Naive thymus-derived CD4-positive, alpha-beta T cell (primary cell): Measurements from ENCODE around the gene LSP1. TPM values are rescaled to one million over a fixed set of nuclear protein-coding genes. Genes with fewer than 3 reads are reported as not detected.

Experiments used
- ATAC-seq: fragments of 150-1000 bp; cut with Tn5 transposase; 2 replicates; pipeline ENCODE4 v1.10.0; 2021; ENCODE audit warnings: mild to moderate bottlenecking, moderate library complexity
- CTCF ChIA-PET: fragments of 350-600 bp; sonication (Branson Sonifier 250); formaldehyde crosslinking; loops from one replicate; lab custom pipeline; 2021; ENCODE audit warnings: antibody characterized with exemption; lab: Charles Lee
- POLR2A ChIA-PET: fragments of 350-600 bp; sonication (Branson Sonifier 250); formaldehyde crosslinking; loops from one replicate; lab custom pipeline; 2021; ENCODE audit warnings: antibody characterized with exemption, inconsistent platforms; lab: Charles Lee
- DNase-seq, 9 donors: peaks; one replicate each; pipeline versions ENCODE4 v3.0.0 to v3.0.0-alpha.2; 2020 to 2022; ENCODE audit warnings: mixed read lengths in 1 of 9
- H3K27ac ChIP-seq: one replicate; pipeline ENCODE4 v1.7.0; 2013; ENCODE audit warnings: mild to moderate bottlenecking, low read depth, low read length, moderate library complexity
- H3K27me3 ChIP-seq, 2 donors: one replicate each; pipeline ENCODE4 v1.7.0; 2013; ENCODE audit warnings: low read length in 2 of 2, mild to moderate bottlenecking in 2 of 2, moderate library complexity in 2 of 2; ENCODE audit not compliant: control insufficient read depth in 2 of 2, insufficient read depth in 2 of 2
- H3K36me3 ChIP-seq, 3 experiments: 1 replicate in 2 of 3; 2 replicates in 1 of 3; pipeline ENCODE4 v1.7.0; 2013; ENCODE audit warnings: low read length in 3 of 3, mild to moderate bottlenecking in 3 of 3, moderate library complexity in 1 of 3; ENCODE audit not compliant: insufficient read depth in 3 of 3, control insufficient read depth in 2 of 3
- H3K4me1 ChIP-seq, 2 donors: one replicate each; pipeline ENCODE4 v1.7.0; 2013; ENCODE audit warnings: low read length in 2 of 2, mild to moderate bottlenecking in 2 of 2, moderate library complexity in 1 of 2; ENCODE audit not compliant: control insufficient read depth in 2 of 2, insufficient read depth in 2 of 2
- H3K4me3 ChIP-seq: 2 replicates; pipeline ENCODE4 v1.7.0; 2013; ENCODE audit warnings: mild to moderate bottlenecking, low read length
- H3K9me3 ChIP-seq, 3 experiments: 1 replicate in 2 of 3; 2 replicates in 1 of 3; pipeline ENCODE4 v1.7.0; 2013; ENCODE audit warnings: low read length in 3 of 3; ENCODE audit not compliant: control insufficient read depth in 2 of 3
- H3K27ac Mint-ChIP-seq, 9 donors: one replicate each; pipeline ENCODE4 v1.8.0; 2020 to 2022; ENCODE audit warnings: mixed read lengths in 9 of 9, mild to moderate bottlenecking in 8 of 9, moderate library complexity in 5 of 9, inconsistent platforms in 2 of 9
- H3K27me3 Mint-ChIP-seq, 5 donors: one replicate each; pipeline ENCODE4 v1.8.0; 2021 to 2022; ENCODE audit warnings: mixed read lengths in 5 of 5, mild to moderate bottlenecking in 1 of 5
- H3K36me3 Mint-ChIP-seq, 5 donors: one replicate each; pipeline ENCODE4 v1.8.0; 2020 to 2022; ENCODE audit warnings: mixed read lengths in 5 of 5, mild to moderate bottlenecking in 3 of 5, inconsistent platforms in 1 of 5
- H3K4me1 Mint-ChIP-seq, 7 donors: one replicate each; pipeline ENCODE4 v1.8.0; 2020 to 2022; ENCODE audit warnings: mixed read lengths in 7 of 7, mild to moderate bottlenecking in 3 of 7, inconsistent platforms in 1 of 7
- H3K4me3 Mint-ChIP-seq, 10 donors: one replicate each; pipeline ENCODE4 v1.8.0; 2020 to 2022; ENCODE audit warnings: mild to moderate bottlenecking in 10 of 10, mixed read lengths in 10 of 10, moderate library complexity in 6 of 10, inconsistent platforms in 2 of 10
- H3K9me3 Mint-ChIP-seq, 11 donors: one replicate each; pipeline ENCODE4 v1.8.0; 2020 to 2022; ENCODE audit warnings: mixed read lengths in 11 of 11, mild to moderate bottlenecking in 4 of 11, inconsistent platforms in 1 of 11, moderate library complexity in 1 of 11
- intact Hi-C, 2 donors: fragments of 100-400 bp; cut with micrococcal nuclease; formaldehyde crosslinking; loops; one replicate each; pipeline ENCODE4 v1.15.1; 2023
- polyA plus RNA-seq, 2 donors: library from polyadenylated mRNA; unstranded; fragments of 300-500 nt; fragmentation: Illumina TruSeq; gene quantifications; one replicate each; pipeline ENCODE4 v1.2.3, GENCODE V29; 2021
- total RNA-seq, 6 experiments: library from RNA in 5 of 6; stranded (reverse) in 5 of 6; gene quantifications; 1 replicate in 5 of 6; 2 replicates in 1 of 6; pipeline ENCODE4 v1.2.3 and lab custom pipeline; 2021 to 2026

Gene LSP1
- total and polyA plus RNA-seq, 7 experiments from 2014 or later: 248 to 578 (median 295) TPM

- no peak for ATAC-seq
- peaks cover 10 to 51% (median 28%) of the 10 kb centered on the region in 7 donors for H3K4me1 Mint-ChIP-seq
- POLR2A ChIA-PET: interaction anchor here (1.1 to 1.4 kb wide), 3 partner anchors 11 to 28 kb away, joined by 3 to 4 read pairs (median 3); partner anchors contain the start of gene LSP1
- H3K9me3 Mint-ChIP-seq: no peaks in the 10 kb centered on the region
- H3K27me3 Mint-ChIP-seq: no peaks in the 10 kb centered on the region
- Histone ChIP-seq H3K4me3 (no peak overlapping the region), H3K36me3 (peaks cover 0 to 27% (median 0%) of the 10 kb centered on the region in 3 experiments), H3K27me3 (no peaks in the 10 kb centered on the region), H3K27ac (peak overlapping the region; percentile 39), H3K4me1 (peaks cover 5 to 10% of the 10 kb centered on the region in 2 donors), H3K9me3 (no peaks in the 10 kb centered on the region)
- DNase-seq: no peak
- H3K27ac Mint-ChIP-seq: peak overlapping the region in 1 of 9 donors; percentile 28
- H3K36me3 Mint-ChIP-seq: peaks cover 0 to 4% (median 0%) of the 10 kb centered on the region in 5 donors
- intact Hi-C loops: no loop called here
- CTCF ChIA-PET: interaction anchor here (0.7 to 1.5 kb wide), 5 partner anchors 12 to 183 kb away, joined by 3 read pairs; no protein-coding TSS in a partner anchor
- H3K4me3 Mint-ChIP-seq: no peak overlapping the region
Observed at GRCh38 chr11:1876361-1877063, 23.6 kb downstream of the LSP1 start.

DNA sequence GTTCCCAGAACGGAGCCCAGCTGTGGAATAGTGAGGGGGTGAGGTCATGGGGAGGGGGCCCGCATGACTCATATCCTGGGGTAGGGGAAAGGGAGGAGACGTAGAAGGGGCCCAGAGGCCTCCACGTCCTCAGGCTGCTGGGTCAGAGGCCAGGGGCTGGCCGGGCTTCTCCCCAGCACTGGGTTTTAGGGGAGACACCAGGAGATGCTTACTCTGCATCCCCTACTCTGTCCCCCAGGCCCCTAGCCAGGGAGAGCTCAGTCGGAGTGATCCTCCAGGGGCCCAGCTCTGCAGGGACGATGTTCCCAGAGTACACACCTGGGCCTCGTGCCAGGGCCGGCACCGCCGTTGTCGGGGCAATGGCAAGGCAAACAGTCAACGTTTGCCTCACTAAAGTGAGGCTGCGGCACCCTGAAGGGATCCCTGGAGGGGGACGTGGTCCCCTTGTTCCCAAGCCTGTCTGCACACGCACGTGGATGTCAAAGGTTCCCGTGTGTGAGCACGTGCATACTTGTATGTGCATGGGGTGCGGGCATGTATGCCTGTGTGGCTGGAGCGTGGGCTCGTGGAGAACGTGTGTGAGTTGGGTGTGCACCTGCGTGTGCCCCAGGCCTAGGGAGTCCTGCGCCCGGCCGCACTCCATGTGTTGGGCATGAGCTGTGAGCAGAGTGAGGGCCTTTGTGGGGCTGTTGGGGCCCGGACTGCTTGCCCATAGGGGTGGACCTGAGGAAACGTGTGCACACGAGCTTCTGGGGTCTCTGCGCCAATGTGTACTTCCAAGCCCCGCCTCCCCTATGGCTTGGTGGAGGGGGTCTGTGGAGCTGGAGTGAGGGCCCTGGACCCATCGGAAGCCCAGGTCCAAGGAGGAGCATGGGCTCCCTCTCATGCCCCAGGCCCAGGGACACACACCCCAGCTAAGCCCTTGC, 24.6 kb downstream of the LSP1 start:
- ATAC-seq (no peak), DNase-seq (peak in 2 of 9 donors; percentile 4 to 11)
- H3K9me3 ChIP-seq: no peaks in the 10 kb centered on the region
- H3K27me3 ChIP-seq: no peaks in the 10 kb centered on the region
- H3K9me3 Mint-ChIP-seq: no peaks in the 10 kb centered on the region
- CTCF ChIA-PET: interaction anchor here (0.6 to 3.5 kb wide), 3 partner anchors 24 to 355 kb away, joined by 3 to 11 read pairs (median 3); partner anchors contain the start of gene LSP1
- peaks cover 0 to 4% (median 0%) of the 10 kb centered on the region in 5 donors for H3K36me3 Mint-ChIP-seq
- H3K36me3 ChIP-seq: peaks cover 0 to 30% (median 0%) of the 10 kb centered on the region in 3 experiments
- H3K4me1 Mint-ChIP-seq: peaks cover 10 to 48% (median 20%) of the 10 kb centered on the region in 7 donors
- POLR2A ChIA-PET: interaction anchor here (1.1 to 1.4 kb wide), 3 partner anchors 12 to 38 kb away, joined by 3 to 4 read pairs (median 4); partner anchors contain the start of gene TNNI2
- H3K4me3 ChIP-seq: no peak overlapping the region
- intact Hi-C loops: no loop called here
- H3K4me1 ChIP-seq: peaks cover 3 to 7% of the 10 kb centered on the region in 2 donors
- peak overlapping the region in 1 of 10 donors; percentile 30 for H3K4me3 Mint-ChIP-seq
- peak overlapping the region in 4 of 9 donors; percentile 48 to 71 (median 52) for H3K27ac Mint-ChIP-seq
- H3K27ac ChIP-seq: no peak overlapping the region
- no peaks in the 10 kb centered on the region for H3K27me3 Mint-ChIP-seq

DNA sequence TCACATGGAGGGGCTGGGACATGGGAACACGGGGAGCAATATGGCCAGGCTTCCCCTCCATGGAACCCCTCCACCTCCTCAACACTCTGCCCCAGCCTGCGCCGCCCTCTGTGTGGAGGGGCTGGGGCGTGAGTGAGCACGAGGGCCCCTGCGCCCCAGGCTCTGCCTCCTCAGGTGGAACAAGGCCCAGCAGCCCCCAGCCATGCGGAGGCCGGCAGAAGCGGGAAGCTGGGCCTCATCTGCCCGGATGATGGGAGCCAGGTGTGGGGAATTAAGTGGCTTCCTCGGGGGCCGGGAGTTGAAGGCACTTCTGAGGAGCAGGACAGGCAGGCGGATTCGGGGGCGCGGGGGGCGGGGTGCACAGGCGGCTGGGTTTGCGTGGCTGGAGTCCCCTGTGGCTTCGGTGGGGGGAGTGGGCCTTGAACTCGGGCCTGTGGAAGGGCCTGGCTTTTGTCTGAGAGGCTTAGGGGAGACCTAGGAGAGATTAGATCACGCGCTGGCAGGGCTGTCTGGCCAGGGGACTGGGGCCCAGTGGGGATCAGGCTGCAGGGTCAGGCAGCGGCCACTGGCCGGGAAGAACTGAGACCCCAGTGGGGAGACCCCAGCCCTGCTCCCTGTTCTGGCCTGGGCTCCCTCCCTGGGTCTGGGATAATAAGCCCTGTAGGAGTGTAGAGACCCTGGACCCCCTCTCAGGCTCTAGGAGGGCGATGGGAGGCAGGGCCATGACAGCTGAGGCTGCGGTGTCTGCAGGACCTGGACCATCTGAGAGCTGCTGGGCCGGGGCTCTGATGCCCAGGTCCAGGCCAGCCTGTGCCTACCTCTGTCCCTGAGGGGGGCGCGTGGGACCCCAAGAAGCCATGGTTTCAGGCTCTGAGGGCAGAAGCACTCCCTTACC, 25.5 kb downstream of the LSP1 start:
- no peaks in the 10 kb centered on the region for H3K9me3 Mint-ChIP-seq
- CTCF ChIA-PET: interaction anchor here (0.6 to 3.5 kb wide), 2 partner anchors 25 to 356 kb away, joined by 3 to 11 read pairs; partner anchors contain the start of gene LSP1
- Histone ChIP-seq H3K9me3 (no peaks in the 10 kb centered on the region), H3K27ac (no peak overlapping the region), H3K36me3 (peaks cover 0 to 38% (median 0%) of the 10 kb centered on the region in 3 experiments), H3K4me1 (peaks cover 0 to 3% of the 10 kb centered on the region in 2 donors), H3K4me3 (no peak overlapping the region), H3K27me3 (no peaks in the 10 kb centered on the region)
- H3K4me3 Mint-ChIP-seq: no peak overlapping the region
- H3K4me1 Mint-ChIP-seq: peaks cover 10 to 43% (median 15%) of the 10 kb centered on the region in 7 donors
- peak overlapping the region in 1 of 9 donors; percentile 47 for H3K27ac Mint-ChIP-seq
- no peaks in the 10 kb centered on the region for H3K27me3 Mint-ChIP-seq
- ATAC-seq (no peak), DNase-seq (peak in 1 of 9 donors; percentile 20)
- peaks cover 0 to 4% (median 0%) of the 10 kb centered on the region in 5 donors for H3K36me3 Mint-ChIP-seq
- POLR2A ChIA-PET: interaction anchor here (1.1 to 1.4 kb wide), 2 partner anchors 13 to 39 kb away, joined by 3 to 4 read pairs; partner anchors contain the start of gene TNNI2
- intact Hi-C loops: no loop called here

GRCh38 chr11:1879342-1879940, 26.6 kb downstream of the LSP1 start:
- H3K9me3 Mint-ChIP-seq: no peaks in the 10 kb centered on the region
- Histone ChIP-seq H3K27ac (no peak overlapping the region), H3K9me3 (no peaks in the 10 kb centered on the region), H3K4me3 (no peak overlapping the region), H3K27me3 (no peaks in the 10 kb centered on the region), H3K4me1 (peaks cover 0 to 3% of the 10 kb centered on the region in 2 donors), H3K36me3 (peaks cover 0 to 48% (median under 1%) of the 10 kb centered on the region in 3 experiments)
- H3K36me3 Mint-ChIP-seq: peaks cover 0 to 4% (median 0%) of the 10 kb centered on the region in 5 donors
- intact Hi-C loops: no loop called here
- H3K4me3 Mint-ChIP-seq: no peak overlapping the region
- H3K27me3 Mint-ChIP-seq: no peaks in the 10 kb centered on the region
- ChIA-PET CTCF (interaction anchor here (0.7 to 3.5 kb wide), 2 partner anchors 26 to 121 kb away, joined by 4 to 11 read pairs; partner anchors contain the start of gene LSP1), POLR2A (no interaction called here)
- DNase-seq (peak in 1 of 9 donors; percentile 20), ATAC-seq (no peak)
- peak overlapping the region in 1 of 9 donors; percentile 38 for H3K27ac Mint-ChIP-seq
- peaks cover 10 to 40% (median 15%) of the 10 kb centered on the region in 7 donors for H3K4me1 Mint-ChIP-seq

DNA sequence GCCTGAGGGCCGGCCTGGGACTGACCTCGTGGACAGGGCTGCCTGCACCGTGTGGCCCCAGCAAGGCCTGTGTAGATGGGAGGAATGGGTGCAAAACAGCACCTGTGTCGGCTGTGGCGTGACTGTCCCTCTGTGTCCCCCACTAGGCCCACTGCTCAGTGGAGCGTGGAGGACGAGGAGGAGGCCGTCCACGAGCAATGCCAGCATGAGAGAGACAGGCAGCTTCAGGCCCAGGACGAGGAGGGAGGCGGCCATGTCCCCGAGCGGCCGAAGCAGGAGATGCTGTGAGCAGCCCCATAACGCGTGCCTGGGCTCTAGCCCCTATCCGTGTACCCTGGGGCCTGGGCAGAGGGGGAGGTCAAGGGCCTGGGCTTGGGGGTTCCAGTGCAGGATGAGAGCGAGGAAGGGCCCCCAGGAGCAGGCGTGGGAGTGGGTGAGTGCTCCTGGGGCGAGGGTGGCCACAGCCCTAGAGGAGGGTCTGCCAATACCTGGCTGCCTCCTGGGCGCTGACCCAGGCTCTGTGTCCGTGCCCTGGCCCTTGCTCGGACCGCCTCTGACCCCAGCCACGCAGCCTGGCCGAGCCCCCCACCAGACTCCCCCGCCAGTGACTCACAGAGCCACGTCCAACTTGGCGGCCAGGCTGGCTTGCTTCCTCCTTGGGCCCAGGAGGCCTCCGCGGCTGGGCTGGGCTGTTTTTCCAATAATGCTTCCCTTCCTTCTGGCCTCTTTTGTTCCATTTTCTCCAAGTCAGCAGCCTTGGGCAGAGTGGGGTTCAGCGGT, 27.2 kb downstream of the LSP1 start:
- Mint-ChIP-seq H3K36me3 (peaks cover 0 to 4% (median 0%) of the 10 kb centered on the region in 5 donors), H3K4me3 (peak overlapping the region in 1 of 10 donors; percentile 13), H3K4me1 (peaks cover 10 to 40% (median 14%) of the 10 kb centered on the region in 7 donors), H3K27ac (peak overlapping the region in 4 of 9 donors; percentile 5 to 58 (median 28)), H3K9me3 (no peaks in the 10 kb centered on the region), H3K27me3 (no peaks in the 10 kb centered on the region)
- peak in 1 of 9 donors; percentile 6 for DNase-seq
- H3K4me1 ChIP-seq: peaks cover 0 to 3% of the 10 kb centered on the region in 2 donors
- H3K36me3 ChIP-seq: peaks cover 5 to 52% (median 7%) of the 10 kb centered on the region in 3 experiments
- ChIA-PET POLR2A (interaction anchor here (1.3 kb wide), 1 partner anchor 29 kb away, joined by 3 read pairs; no protein-coding TSS in a partner anchor), CTCF (interaction anchor here (3.5 kb wide), 1 partner anchor 27 kb away, joined by 11 read pairs; the partner anchor contains the start of gene LSP1)
- H3K27me3 ChIP-seq: no peaks in the 10 kb centered on the region
- ATAC-seq: no peak
- intact Hi-C loops: loop anchor here (5.0 kb wide), 1 partner anchor 37 kb away; the partner anchor contains the start of gene TNNT3 (in 2 of the 2)
- H3K4me3 ChIP-seq: no peak overlapping the region
- no peaks in the 10 kb centered on the region for H3K9me3 ChIP-seq
- no peak overlapping the region for H3K27ac ChIP-seq
